Left kidney (tissue), 2 donors: ENCODE results near the gene KLF5. TPM values are rescaled to one million over a fixed set of nuclear protein-coding genes. Genes with fewer than 3 reads are reported as not detected.

Experiments
- DNase-seq: peaks from one replicate; pipeline ENCODE4 v3.0.0-alpha.2; 2013
- polyA plus RNA-seq: library from polyadenylated mRNA; unstranded; fragments of 120-200 nt; gene quantifications from one replicate; pipeline ENCODE4 v1.2.1, GENCODE V29; 2013; ENCODE audit not compliant: insufficient read length

Gene KLF5
- polyA plus RNA-seq, 1 donor, result 30.2 TPM

GRCh38 chr13:73058432-73058735 is 421 bp upstream of the KLF5 start:
- no peak for DNase-seq

- DNase-seq, result peak; percentile 44
These were observed 850 bp downstream of the KLF5 start for GRCh38 chr13:73059460-73060250.

GRCh38 chr13:73060251-73061160 is 1.7 kb downstream of the KLF5 start:
- DNase-seq, result peak; percentile 64

GRCh38 chr13:73061473-73061872 is 2.7 kb downstream of the KLF5 start:
- DNase-seq, result no peak

- DNase-seq, result no peak
These were observed 3.1 kb downstream of the KLF5 start for GRCh38 chr13:73061876-73062275.

GRCh38 chr13:73062468-73062867 is 3.7 kb downstream of the KLF5 start:
- DNase-seq, result no peak

GRCh38 chr13:73063166-73063565 is 4.4 kb downstream of the KLF5 start:
- DNase-seq, result no peak

- no peak for DNase-seq
These were observed 6.2 kb downstream of the KLF5 start for GRCh38 chr13:73065036-73065435.

GRCh38 chr13:73065665-73066340 is 7.0 kb downstream of the KLF5 start:
- peak; percentile 54 for DNase-seq

GRCh38 chr13:73069206-73069805 is 10.5 kb downstream of the KLF5 start:
- no peak for DNase-seq

GRCh38 chr13:73070451-73071098 is 11.8 kb downstream of the KLF5 start:
- no peak for DNase-seq

- DNase-seq, result no peak
These were observed 13.6 kb downstream of the KLF5 start for GRCh38 chr13:73072239-73072900.

GRCh38 chr13:73073050-73073449 is 14.2 kb downstream of the KLF5 start:
- no peak for DNase-seq

- no peak for DNase-seq
These were observed 15.2 kb downstream of the KLF5 start for GRCh38 chr13:73074014-73074413.

- DNase-seq, result no peak
These were observed 16.1 kb downstream of the KLF5 start for GRCh38 chr13:73074926-73075325.

GRCh38 chr13:73075546-73075945 is 16.7 kb downstream of the KLF5 start:
- no peak for DNase-seq

- DNase-seq, result no peak
These were observed 17.1 kb downstream of the KLF5 start for GRCh38 chr13:73075954-73076353.

GRCh38 chr13:73077865-73078264 is 19.1 kb downstream of the KLF5 start:
- no peak for DNase-seq

- no peak for DNase-seq
These were observed 20.6 kb downstream of the KLF5 start for GRCh38 chr13:73079359-73079758.

- no peak for DNase-seq
These were observed 22.6 kb downstream of the KLF5 start for GRCh38 chr13:73081256-73081915.

GRCh38 chr13:73082471-73082870 is 23.7 kb downstream of the KLF5 start:
- no peak for DNase-seq
